Measurements from ENCODE around the gene ADK. TPM values are rescaled to one million over a fixed set of nuclear protein-coding genes. Genes with fewer than 3 reads are reported as not detected.

Gene ADK
- total RNA-seq, 3 donors from 2014 or later, result 27.2 to 50.8 (median 40.0) TPM

DNA sequence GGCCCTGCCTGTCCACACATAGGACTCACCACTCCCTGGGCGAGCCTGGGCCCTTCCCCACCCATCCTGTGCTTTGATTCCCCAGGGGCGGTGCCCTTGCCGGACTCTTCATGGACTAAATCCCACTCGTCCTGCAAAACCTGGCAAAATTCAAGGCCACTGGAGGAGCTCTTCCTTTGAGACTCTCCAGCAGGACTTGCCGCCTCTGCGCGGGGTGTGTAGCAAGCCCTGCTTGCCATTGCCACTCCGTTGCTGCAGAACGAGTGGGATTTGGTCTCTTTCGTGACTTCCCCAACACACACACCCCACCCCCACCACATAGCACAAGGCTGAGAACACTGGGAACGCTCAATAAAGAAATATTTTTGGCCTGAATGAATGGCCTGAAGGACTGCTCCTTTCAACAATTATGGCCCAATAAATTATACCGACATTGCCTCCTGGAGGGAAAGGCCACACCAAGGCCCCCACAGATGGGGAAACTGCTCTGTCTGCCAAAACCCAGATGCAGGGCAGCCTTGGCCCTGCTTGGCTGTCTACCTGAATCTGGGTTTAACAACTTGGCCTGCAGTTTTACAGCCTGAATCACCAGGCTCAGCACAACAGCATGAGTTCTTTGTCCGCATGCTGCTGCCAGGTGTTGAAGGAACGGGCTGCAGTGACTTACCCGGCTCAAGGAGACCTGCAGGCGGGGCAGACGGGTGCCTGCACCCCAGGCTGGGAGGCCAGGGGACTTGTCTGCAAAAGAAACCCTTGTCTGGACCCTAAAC, 602.6 kb downstream of the ADK start:
- H3K4me1 ChIP-seq, result no peaks in the 10 kb centered on the region
- no peak overlapping the region for H3K27ac ChIP-seq
- no peak for TF ChIP-seq POLR2AphosphoS5 (IDR thresholded peaks at IDR 0.05)
- TF ChIP-seq, protein P1, sequence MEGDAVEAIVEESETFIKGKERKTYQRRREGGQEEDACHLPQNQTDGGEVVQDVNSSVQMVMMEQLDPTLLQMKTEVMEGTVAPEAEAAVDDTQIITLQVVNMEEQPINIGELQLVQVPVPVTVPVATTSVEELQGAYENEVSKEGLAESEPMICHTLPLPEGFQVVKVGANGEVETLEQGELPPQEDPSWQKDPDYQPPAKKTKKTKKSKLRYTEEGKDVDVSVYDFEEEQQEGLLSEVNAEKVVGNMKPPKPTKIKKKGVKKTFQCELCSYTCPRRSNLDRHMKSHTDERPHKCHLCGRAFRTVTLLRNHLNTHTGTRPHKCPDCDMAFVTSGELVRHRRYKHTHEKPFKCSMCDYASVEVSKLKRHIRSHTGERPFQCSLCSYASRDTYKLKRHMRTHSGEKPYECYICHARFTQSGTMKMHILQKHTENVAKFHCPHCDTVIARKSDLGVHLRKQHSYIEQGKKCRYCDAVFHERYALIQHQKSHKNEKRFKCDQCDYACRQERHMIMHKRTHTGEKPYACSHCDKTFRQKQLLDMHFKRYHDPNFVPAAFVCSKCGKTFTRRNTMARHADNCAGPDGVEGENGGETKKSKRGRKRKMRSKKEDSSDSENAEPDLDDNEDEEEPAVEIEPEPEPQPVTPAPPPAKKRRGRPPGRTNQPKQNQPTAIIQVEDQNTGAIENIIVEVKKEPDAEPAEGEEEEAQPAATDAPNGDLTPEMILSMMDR (IDR thresholded peaks at IDR 0.05), result no peak
- no peak for TF ChIP-seq POLR2A (IDR thresholded peaks at IDR 0.05)
- H3K9me3 ChIP-seq, result no peaks in the 10 kb centered on the region
- no peak overlapping the region for H3K4me3 ChIP-seq
- no peaks in the 10 kb centered on the region for H3K36me3 ChIP-seq
- intact Hi-C loops (cut with DNase I; ENCODE audit: low total_unique reads), result no loop called here
- no peaks in the 10 kb centered on the region for H3K27me3 ChIP-seq
- DNase-seq (ENCODE audit: low spot score in 2 of 2), result no peak

DNA sequence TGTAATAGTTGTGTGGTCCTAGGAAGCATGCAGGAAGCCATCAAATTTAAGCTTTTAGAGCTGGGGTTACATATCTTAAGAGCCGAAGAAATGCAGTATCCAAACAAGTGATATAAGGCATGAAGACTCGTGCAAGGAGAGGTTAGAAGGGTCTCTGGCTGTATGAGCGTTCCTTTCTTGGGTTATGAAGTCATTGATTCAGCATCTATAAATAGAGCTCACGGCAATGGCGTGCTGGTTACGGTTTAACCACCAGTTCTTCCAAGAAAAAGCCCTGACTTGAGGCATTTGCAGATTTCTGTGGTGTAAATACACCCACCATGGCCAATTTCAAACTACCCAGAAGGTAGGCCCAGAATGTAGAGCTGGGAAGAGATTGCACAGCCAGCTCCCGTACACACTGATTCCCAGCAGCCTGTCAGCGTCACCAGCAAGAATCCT, 603.4 kb downstream of the ADK start:
- H3K27ac ChIP-seq, result no peak overlapping the region
- no peaks in the 10 kb centered on the region for H3K36me3 ChIP-seq
- H3K4me1 ChIP-seq, result no peaks in the 10 kb centered on the region
- no peaks in the 10 kb centered on the region for H3K9me3 ChIP-seq
- intact Hi-C loops (cut with DNase I; ENCODE audit: low total_unique reads), result no loop called here
- TF ChIP-seq POLR2AphosphoS5 (IDR thresholded peaks at IDR 0.05), result no peak
- TF ChIP-seq POLR2A (IDR thresholded peaks at IDR 0.05), result no peak
- TF ChIP-seq, protein P1 (IDR thresholded peaks at IDR 0.05), result no peak
- DNase-seq (ENCODE audit: low spot score in 2 of 2), result no peak
- H3K27me3 ChIP-seq, result no peaks in the 10 kb centered on the region
- H3K4me3 ChIP-seq, result no peak overlapping the region

DNA sequence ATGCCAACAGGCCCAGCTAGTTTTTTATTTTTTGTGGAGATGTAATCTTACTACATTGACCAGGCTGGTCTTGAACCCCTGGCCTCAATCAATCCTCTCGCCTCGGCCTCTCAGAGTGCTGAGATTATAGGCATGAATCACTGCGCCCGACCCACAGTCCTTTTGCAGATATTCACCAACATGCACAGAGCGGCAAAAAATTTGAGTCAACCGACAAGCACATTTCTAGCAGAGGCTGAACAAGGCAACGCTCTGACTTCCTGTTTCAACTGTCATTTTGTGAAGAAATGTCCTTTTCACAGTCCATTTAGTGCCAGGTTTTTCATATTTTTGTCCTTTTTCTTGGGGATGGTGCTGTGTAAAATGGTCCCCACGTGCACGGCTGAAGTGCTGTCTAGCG, 604.3 kb downstream of the ADK start:
- intact Hi-C loops (cut with DNase I; ENCODE audit: low total_unique reads), result no loop called here
- no peaks in the 10 kb centered on the region for H3K9me3 ChIP-seq
- DNase-seq (ENCODE audit: low spot score in 2 of 2), result no peak
- no peak overlapping the region for H3K4me3 ChIP-seq
- TF ChIP-seq POLR2AphosphoS5 (IDR thresholded peaks at IDR 0.05) (no peak), POLR2A (IDR thresholded peaks at IDR 0.05) (no peak)
- TF ChIP-seq, protein P1 (IDR thresholded peaks at IDR 0.05), result no peak
- H3K4me1 ChIP-seq, result no peaks in the 10 kb centered on the region
- no peaks in the 10 kb centered on the region for H3K36me3 ChIP-seq
- no peak overlapping the region for H3K27ac ChIP-seq
- no peaks in the 10 kb centered on the region for H3K27me3 ChIP-seq

Other genes starting within 250 kb of the ADK start
- gene PLAU, start 240.1 kb upstream of the ADK start, total RNA-seq, result 10 to 100 TPM in 1 of 3 donors, 1 to 10 TPM in 2; 4.2 to 11.0 (median 5.2) TPM
- gene VCL, start 153.1 kb upstream of the ADK start, total RNA-seq, result 10 to 100 TPM; 73.1 to 95.0 (median 77.6) TPM
- gene AP3M1, start 393 bp upstream of the ADK start, total RNA-seq, result 10 to 100 TPM; 22.3 to 38.1 (median 23.2) TPM

Measured in breast epithelium (tissue), 4 donors.